ENCODE data around the gene NSDHL. TPM values are rescaled to one million over a fixed set of nuclear protein-coding genes. Genes with fewer than 3 reads are reported as not detected.
"Not testable (repeated sequence)": the region's sequence is repeated elsewhere in the genome, so short reads cannot be mapped to it uniquely, and the experiment has no call there.

Gene NSDHL
- total RNA-seq, 2 donors from 2014 or later: 5.3 to 23.1 TPM

GRCh38 chrX:152831391-152831790 is 528 bp downstream of the NSDHL start:
- ATAC-seq (ENCODE audit: insufficient number of reproducible peaks, low FRiP score, low read depth): no peak
- H3K4me3 ChIP-seq: peak overlapping the region; percentile 87
- DNase-seq (ENCODE audit: low spot score): no peak
- TF ChIP-seq, protein P1, sequence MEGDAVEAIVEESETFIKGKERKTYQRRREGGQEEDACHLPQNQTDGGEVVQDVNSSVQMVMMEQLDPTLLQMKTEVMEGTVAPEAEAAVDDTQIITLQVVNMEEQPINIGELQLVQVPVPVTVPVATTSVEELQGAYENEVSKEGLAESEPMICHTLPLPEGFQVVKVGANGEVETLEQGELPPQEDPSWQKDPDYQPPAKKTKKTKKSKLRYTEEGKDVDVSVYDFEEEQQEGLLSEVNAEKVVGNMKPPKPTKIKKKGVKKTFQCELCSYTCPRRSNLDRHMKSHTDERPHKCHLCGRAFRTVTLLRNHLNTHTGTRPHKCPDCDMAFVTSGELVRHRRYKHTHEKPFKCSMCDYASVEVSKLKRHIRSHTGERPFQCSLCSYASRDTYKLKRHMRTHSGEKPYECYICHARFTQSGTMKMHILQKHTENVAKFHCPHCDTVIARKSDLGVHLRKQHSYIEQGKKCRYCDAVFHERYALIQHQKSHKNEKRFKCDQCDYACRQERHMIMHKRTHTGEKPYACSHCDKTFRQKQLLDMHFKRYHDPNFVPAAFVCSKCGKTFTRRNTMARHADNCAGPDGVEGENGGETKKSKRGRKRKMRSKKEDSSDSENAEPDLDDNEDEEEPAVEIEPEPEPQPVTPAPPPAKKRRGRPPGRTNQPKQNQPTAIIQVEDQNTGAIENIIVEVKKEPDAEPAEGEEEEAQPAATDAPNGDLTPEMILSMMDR (IDR thresholded peaks at IDR 0.05): no peak
- H3K36me3 ChIP-seq: peaks cover 2% of the 10 kb centered on the region
- peaks cover 0 to 13% of the 10 kb centered on the region in 2 donors for H3K4me1 ChIP-seq (ENCODE audit: control insufficient read depth in 1 of 2, low read depth in 2 of 2)
- peak overlapping the region in 1 of 2 donors; percentile 55 for H3K27ac ChIP-seq
- no peaks in the 10 kb centered on the region for H3K9me3 ChIP-seq
- H3K27me3 ChIP-seq (replicated peaks; ENCODE audit: insufficient read depth): no peaks in the 10 kb centered on the region

GRCh38 chrX:152832520-152832919 is 1.7 kb downstream of the NSDHL start:
- DNase-seq (ENCODE audit: low spot score) (no peak), ATAC-seq (ENCODE audit: insufficient number of reproducible peaks, low FRiP score, low read depth) (no peak)
- TF ChIP-seq, protein P1 (IDR thresholded peaks at IDR 0.05): no peak
- H3K27ac ChIP-seq: no peak overlapping the region
- peaks cover 2% of the 10 kb centered on the region for H3K36me3 ChIP-seq
- H3K4me3 ChIP-seq: no peak overlapping the region
- H3K9me3 ChIP-seq: no peaks in the 10 kb centered on the region
- no peaks in the 10 kb centered on the region for H3K27me3 ChIP-seq (replicated peaks; ENCODE audit: insufficient read depth)
- peaks cover 0 to 13% of the 10 kb centered on the region in 2 donors for H3K4me1 ChIP-seq (ENCODE audit: control insufficient read depth in 1 of 2, low read depth in 2 of 2)

- H3K4me1 ChIP-seq (ENCODE audit: control insufficient read depth in 1 of 2, low read depth in 2 of 2): peaks cover 0 to 13% of the 10 kb centered on the region in 2 donors
- ATAC-seq (ENCODE audit: insufficient number of reproducible peaks, low FRiP score, low read depth) (no peak), DNase-seq (ENCODE audit: low spot score) (no peak)
- H3K36me3 ChIP-seq: peaks cover 2% of the 10 kb centered on the region
- no peak overlapping the region for H3K4me3 ChIP-seq
- TF ChIP-seq, protein P1 (IDR thresholded peaks at IDR 0.05): no peak
- no peak overlapping the region for H3K27ac ChIP-seq
- no peaks in the 10 kb centered on the region for H3K9me3 ChIP-seq
- no peaks in the 10 kb centered on the region for H3K27me3 ChIP-seq (replicated peaks; ENCODE audit: insufficient read depth)
Observed at GRCh38 chrX:152833378-152833777, 2.5 kb downstream of the NSDHL start.

DNA sequence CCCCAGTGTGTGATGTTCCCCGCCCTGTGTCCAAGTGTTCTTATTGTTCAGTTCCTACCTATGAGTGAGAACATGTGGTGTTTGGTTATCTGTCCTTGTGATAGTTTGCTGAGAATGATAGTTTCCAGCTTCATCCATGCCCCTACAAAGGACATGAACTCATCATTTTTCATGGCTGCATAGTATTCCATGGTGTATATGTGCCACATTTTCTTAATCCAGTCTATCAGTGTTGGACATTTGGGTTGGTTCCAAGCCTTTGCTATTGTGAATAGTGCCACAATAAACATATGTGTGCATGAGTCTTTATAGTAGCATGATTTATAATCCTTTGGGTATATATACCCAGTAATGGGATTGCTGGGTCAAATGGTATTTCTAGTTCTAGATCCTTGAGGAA is 4.6 kb downstream of the NSDHL start:
- not testable (repeated sequence) for H3K27ac ChIP-seq; H3K36me3 ChIP-seq; ATAC-seq (ENCODE audit: insufficient number of reproducible peaks, low FRiP score, low read depth); H3K27me3 ChIP-seq (replicated peaks; ENCODE audit: insufficient read depth); DNase-seq (ENCODE audit: low spot score); H3K4me3 ChIP-seq; H3K9me3 ChIP-seq
- H3K4me1 ChIP-seq (ENCODE audit: control insufficient read depth in 1 of 2, low read depth in 2 of 2): peaks cover 0 to 13% of the 10 kb centered on the region in 2 donors

DNA sequence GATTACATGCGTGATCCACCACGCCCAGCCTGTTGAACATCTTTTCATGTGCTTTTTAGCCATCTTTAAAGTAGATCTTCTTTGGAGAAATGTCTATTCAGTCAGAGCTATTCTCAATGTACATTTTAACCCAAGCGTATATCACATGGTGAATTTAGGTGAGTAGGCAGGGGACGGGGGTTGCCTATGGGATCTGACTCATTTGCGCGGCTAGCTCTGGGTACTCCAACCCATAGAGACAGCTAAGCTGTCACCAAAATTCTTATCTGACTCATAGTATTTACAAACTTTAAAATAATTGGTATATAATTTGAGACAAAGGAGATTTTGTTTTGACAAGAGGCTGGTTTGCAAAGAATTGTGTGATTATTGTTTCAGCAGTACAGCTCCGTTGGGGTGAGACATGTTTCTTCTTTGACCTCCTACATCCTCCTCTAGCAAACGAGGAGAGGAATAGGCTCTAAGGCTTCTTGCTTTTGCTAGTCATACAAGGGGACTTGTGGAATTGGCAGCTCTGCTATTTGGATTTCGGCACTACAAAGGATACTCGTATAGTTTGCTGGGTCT is 12.0 kb downstream of the NSDHL start:
- H3K36me3 ChIP-seq: no peaks in the 10 kb centered on the region
- no peaks in the 10 kb centered on the region for H3K9me3 ChIP-seq
- TF ChIP-seq, protein P1 (IDR thresholded peaks at IDR 0.05): no peak
- no peak for DNase-seq (ENCODE audit: low spot score)
- H3K4me1 ChIP-seq (ENCODE audit: control insufficient read depth in 1 of 2, low read depth in 2 of 2): no peaks in the 10 kb centered on the region
- no peak overlapping the region for H3K27ac ChIP-seq
- ATAC-seq (ENCODE audit: insufficient number of reproducible peaks, low FRiP score, low read depth): no peak
- H3K27me3 ChIP-seq (replicated peaks; ENCODE audit: insufficient read depth): no peaks in the 10 kb centered on the region
- no peak overlapping the region for H3K4me3 ChIP-seq

DNA sequence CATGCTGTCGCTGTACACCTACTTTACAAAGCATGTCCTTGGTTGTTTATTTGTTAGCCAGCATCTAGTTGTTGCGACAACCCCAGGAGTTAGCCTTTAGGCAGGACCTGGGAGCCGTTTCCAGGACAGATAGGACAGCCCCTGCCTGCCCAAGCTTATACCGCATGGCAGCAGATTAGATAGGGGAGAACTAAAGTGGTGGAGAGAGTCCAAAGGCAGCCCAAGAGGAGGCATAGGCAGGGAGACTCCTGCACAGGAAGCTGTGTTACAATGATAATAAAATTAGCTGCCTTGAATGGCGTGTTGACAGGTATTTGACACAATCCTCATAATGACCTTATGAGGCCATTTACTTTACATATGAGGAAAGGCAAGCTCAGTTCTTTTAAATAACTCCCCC is 13.0 kb downstream of the NSDHL start:
- no peaks in the 10 kb centered on the region for H3K9me3 ChIP-seq
- H3K27ac ChIP-seq: no peak overlapping the region
- H3K36me3 ChIP-seq: no peaks in the 10 kb centered on the region
- no peaks in the 10 kb centered on the region for H3K27me3 ChIP-seq (replicated peaks; ENCODE audit: insufficient read depth)
- no peak overlapping the region for H3K4me3 ChIP-seq
- no peaks in the 10 kb centered on the region for H3K4me1 ChIP-seq (ENCODE audit: control insufficient read depth in 1 of 2, low read depth in 2 of 2)
- DNase-seq (ENCODE audit: low spot score) (no peak), ATAC-seq (ENCODE audit: insufficient number of reproducible peaks, low FRiP score, low read depth) (no peak)
- TF ChIP-seq, protein P1 (IDR thresholded peaks at IDR 0.05): no peak

Data from thoracic aorta (tissue), 2 donors.